ENCODE results near the gene CCR9.

CCR9 gene

DNA sequence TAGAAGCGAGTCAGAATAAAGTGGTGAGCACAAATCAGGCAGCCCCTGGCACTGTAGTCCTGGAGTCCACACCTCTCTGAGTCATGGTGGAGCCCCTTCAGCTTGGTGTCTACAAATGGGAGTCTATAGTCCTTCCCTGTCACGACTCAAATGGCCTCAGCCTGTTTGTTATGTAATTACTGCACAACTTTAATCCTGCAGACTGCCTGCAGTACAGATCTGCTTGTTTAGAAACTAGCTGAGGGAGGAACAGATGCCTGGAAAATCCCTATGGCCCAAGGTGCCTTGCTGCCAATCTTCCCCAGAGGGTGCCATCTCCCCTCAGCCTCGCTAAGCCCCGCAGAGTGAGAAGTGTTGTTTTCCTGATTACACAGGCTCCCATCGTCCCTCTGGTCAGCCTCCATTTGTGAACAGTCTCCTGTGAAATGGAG is 53.0 kb downstream of the CCR9 start:
- no peak for DNase-seq

GRCh38 chr3:45940004-45940780 is 53.8 kb downstream of the CCR9 start:
- DNase-seq: no peak

DNA sequence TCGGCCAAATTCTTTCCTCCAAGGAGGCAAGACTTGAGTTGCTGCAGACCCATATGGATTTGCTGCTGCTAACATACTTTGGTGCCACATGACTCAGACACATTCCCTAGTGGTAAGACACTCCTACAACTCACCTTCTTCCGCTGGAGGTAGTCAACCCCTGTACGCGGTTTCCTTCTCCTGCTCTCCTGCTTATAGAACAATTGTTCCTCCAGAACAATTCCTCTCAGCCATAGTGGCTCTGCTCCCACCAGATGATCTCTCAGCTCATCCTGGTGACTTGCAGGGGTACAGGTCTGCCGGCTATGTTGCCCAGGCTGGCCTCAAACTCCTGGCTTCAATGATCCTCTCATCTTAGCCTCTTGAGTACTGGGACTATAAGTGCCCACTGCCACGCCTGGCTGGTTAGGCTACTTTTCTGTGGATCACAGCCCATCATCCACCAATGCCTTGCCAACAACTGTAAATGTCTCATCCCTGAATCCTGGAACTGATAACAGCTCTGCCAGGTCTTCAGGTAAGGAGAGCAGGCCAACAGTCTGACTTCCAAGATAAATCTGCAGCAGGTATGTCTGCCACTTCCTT is 54.5 kb downstream of the CCR9 start:
- no peak for DNase-seq

DNA sequence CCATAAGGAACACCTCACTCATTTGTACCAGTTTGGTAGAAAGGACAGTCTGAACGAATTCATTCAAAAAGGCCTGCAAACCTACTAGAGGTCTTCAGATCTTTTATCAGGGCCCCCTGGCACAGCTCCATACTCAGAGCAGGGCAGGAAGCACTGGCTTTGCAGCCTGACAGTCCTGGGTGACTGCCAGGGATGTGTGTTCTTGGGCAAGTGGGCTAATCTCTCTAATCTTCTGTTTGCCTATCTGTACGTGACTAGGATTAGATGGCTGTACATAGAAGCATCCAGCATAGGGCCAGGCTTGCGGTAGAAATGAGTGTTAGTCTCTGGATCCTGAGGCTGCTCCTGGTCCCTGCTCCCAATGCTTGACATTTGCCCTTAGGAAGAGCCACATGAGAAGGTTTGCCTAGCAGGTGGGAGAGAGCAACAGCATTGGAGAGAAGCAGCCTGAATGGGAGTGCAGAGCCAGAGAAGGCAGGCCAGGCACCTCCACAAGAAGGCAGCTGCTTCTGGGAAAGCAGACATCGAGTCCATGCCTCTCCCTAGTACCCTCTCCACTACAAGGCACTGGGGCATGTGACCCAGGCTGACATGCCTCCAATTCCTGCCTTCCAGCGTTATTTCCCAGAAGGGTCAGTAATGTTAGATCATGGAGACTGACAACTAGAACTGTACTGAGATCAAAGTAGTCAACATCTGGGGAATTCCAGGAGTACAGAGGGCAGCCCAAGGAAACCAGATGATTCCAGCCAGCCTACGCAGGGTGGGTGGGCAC is 55.9 kb downstream of the CCR9 start:
- no peak for DNase-seq

DNA sequence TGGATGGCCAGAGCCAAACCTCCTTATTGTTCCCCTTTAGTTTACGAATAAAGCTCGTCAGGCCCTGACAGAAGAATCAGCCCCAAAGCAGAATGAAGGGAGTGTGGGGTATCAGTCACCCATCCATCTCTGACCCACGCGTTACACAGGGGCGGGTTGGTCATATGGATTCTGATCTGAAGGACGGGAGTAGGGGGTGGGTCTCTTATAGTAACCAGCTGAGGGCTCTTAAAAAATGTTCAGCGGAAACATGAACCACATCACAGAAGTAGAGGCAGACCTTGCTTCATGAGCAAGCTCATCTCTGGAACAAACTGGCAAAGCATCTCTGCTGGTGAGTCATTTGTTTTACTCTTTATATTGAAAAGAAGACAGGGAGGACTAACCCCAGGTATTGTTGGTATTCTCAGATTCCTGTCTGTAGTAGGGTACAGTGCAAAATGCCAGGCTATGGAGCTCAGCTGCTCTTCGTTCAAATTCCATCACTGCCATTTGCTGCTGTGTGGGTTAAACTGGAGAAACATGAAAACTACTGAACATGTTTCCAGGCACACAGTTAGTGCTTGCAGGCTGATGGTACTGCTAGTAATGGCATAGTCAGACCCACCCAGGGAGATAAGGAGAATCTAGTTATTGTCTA is 57.0 kb downstream of the CCR9 start, which contains the start of gene CXCR6:
Gene CXCR6, plus strand, starts transcription at position 258 of the 640 bp plus-strand sequence. CDS start 3,018 bp downstream, outside the sequence.
- DNase-seq: peak; percentile 53

GRCh38 chr3:45944830-45945620 is 58.7 kb downstream of the CCR9 start:
- DNase-seq: no peak

GRCh38 chr3:45946307-45946706 is 60.0 kb downstream of the CCR9 start:
- no peak for DNase-seq

DNA sequence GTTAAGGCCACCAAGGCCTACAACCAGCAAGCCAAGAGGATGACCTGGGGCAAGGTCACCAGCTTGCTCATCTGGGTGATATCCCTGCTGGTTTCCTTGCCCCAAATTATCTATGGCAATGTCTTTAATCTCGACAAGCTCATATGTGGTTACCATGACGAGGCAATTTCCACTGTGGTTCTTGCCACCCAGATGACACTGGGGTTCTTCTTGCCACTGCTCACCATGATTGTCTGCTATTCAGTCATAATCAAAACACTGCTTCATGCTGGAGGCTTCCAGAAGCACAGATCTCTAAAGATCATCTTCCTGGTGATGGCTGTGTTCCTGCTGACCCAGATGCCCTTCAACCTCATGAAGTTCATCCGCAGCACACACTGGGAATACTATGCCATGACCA is 60.5 kb downstream of the CCR9 start:
- DNase-seq: no peak

- no peak for DNase-seq
These were observed 61.0 kb downstream of the CCR9 start for GRCh38 chr3:45947361-45947760.

DNA sequence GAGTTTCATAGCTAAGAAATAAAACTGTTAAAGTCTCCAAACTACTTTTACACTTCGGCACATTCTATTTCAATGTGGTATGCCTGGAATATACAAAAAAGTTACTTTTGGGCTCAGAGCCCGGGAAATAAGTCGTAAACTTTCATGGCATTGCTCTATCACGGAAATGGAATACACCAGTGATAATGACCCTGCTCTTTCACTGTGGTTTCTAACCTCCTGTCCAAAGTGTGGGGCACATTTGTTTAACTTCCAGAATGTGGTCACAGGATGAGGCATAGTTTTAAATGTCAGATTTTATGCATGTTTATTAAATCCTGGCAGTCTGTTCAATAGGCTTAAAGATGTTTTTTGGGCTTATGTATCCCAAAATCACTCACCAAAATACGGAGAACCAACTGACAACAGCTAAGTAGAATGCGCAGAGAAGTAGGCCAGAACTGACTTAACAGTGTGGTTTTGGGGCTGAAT is 62.0 kb downstream of the CCR9 start:
- no peak for DNase-seq

- DNase-seq: no peak
These were observed 62.5 kb downstream of the CCR9 start for GRCh38 chr3:45948881-45949280.

DNA sequence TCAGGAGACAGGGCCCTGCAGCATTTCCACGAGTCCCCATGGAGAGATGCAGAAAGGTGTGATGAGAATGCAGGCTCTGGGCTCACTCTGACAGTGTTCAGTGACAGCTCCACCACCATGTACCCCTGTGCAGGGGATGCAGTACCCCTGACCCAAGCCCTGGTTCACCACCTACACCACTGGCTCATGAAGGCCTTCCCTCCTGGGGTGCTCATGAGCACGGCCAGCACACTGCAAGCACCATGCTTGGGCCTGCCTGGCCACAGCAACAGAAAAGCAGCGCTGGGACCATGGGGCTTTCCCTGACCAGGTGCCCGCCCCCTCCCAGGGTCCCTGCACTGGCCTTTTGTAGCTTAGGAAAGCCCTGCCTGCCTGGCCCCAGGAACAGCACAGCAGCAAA is 63.1 kb downstream of the CCR9 start:
- no peak for DNase-seq

GRCh38 chr3:45950131-45950530 is 63.8 kb downstream of the CCR9 start:
- no peak for DNase-seq

GRCh38 chr3:45950686-45951600 is 64.6 kb downstream of the CCR9 start:
- DNase-seq: peak; percentile 76

DNA sequence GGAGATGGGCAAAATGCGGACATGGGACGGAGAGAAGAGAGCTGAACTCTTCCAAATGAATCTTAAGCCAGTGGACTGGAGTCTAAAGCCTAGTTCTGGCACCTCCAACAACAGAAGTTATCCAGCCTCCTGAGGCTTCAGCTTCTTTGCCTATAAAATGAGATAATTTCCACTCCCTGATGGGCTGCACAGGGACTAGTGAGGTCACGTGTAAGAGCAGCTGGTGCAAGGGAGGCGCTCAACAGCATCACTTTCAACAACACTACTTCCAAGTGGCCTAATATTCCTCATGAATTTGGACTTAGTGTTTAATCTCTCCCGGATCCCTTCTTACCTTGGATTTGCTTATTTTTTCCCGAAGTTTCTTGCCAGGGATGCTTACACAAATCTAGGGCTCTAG is 65.6 kb downstream of the CCR9 start:
- no peak for DNase-seq

- DNase-seq: no peak
These were observed 66.1 kb downstream of the CCR9 start for GRCh38 chr3:45952456-45952855.

All from activated CD4-positive, alpha-beta T cell treated with anti-CD3 and anti-CD28 coated beads for 48 hours (primary cell).